Body of pancreas (tissue), 4 donors: ENCODE data around the gene PCDH15.

ENCODE experiments used
- POLR2A ChIP-seq, 3 donors: fragments of 450-650 bp; IDR thresholded peaks; one replicate each; pipeline ENCODE4 v1.6.1; 2016; ENCODE audit warnings: antibody characterized with exemption in 3 of 3, mild to moderate bottlenecking in 2 of 3
- TF ChIP-seq, protein P1 (sequence below), 7 experiments: fragments of 450-650 bp in 4 of 7; fragments of 200-600 bp in 3 of 7; sonication (generic) in 3 of 7; IDR thresholded peaks; one replicate each; pipeline ENCODE4 v1.5.1; 2016 to 2019; ENCODE audit warnings: antibody characterized with exemption in 7 of 7

DNA sequence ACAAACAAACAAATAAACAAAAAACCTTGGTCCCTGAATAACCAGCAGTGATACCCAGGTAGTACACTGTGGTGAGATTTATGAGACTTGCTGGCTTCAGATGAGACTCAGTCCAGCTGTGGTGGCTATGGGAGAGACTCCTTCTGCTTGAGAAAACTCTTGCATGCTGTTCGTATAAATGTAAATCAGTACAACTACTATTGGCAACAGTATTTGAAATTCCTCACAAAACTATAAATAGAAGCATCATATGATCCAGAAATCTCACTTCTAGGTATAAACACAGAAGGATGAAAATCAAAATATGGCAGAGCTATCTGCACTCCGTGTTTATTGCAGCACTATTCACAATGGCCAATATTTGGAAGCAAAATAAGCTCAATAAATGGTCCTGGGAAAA is 692.1 kb downstream of the PCDH15 start:
- TF ChIP-seq, protein P1, sequence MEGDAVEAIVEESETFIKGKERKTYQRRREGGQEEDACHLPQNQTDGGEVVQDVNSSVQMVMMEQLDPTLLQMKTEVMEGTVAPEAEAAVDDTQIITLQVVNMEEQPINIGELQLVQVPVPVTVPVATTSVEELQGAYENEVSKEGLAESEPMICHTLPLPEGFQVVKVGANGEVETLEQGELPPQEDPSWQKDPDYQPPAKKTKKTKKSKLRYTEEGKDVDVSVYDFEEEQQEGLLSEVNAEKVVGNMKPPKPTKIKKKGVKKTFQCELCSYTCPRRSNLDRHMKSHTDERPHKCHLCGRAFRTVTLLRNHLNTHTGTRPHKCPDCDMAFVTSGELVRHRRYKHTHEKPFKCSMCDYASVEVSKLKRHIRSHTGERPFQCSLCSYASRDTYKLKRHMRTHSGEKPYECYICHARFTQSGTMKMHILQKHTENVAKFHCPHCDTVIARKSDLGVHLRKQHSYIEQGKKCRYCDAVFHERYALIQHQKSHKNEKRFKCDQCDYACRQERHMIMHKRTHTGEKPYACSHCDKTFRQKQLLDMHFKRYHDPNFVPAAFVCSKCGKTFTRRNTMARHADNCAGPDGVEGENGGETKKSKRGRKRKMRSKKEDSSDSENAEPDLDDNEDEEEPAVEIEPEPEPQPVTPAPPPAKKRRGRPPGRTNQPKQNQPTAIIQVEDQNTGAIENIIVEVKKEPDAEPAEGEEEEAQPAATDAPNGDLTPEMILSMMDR (IDR thresholded peaks at IDR 0.05), result no peak
- no peak for TF ChIP-seq POLR2A (IDR thresholded peaks at IDR 0.05)
